ENCODE data around the gene PDGFRB. TPM values are rescaled to one million over a fixed set of nuclear protein-coding genes. Genes with fewer than 3 reads are reported as not detected.

Gene PDGFRB
- total RNA-seq, 1 experiment from 2014 or later: 0.63 TPM

GRCh38 chr5:150067405-150067960, 88.2 kb downstream of the PDGFRB start:
- intact Hi-C loops (cut with micrococcal nuclease): no loop called here
- CTCF ChIA-PET: interaction anchor here (0.5 to 1.1 kb wide), 2 partner anchors 63 to 140 kb away, joined by 4 to 5 read pairs; no protein-coding TSS in a partner anchor

GRCh38 chr5:150066901-150067396, 88.7 kb downstream of the PDGFRB start:
- Mint-ChIP-seq H3K36me3 (ENCODE audit: insufficient read depth, unreplicated experiment) (no peaks in the 10 kb centered on the region), H3K4me1 (ENCODE audit: insufficient read depth, unreplicated experiment) (peaks cover 15% of the 10 kb centered on the region), H3K27ac (ENCODE audit: low read depth, unreplicated experiment) (no peak overlapping the region), H3K9me3 (ENCODE audit: unreplicated experiment) (no peaks in the 10 kb centered on the region), H3K4me3 (ENCODE audit: unreplicated experiment) (no peak overlapping the region), H3K27me3 (ENCODE audit: insufficient read depth, unreplicated experiment) (no peaks in the 10 kb centered on the region)
- no peak for TF ChIP-seq CTCF (IDR thresholded peaks at IDR 0.05; ENCODE audit: unreplicated experiment)
- intact Hi-C loops (cut with micrococcal nuclease): no loop called here
- DNase-seq (ENCODE audit: unreplicated experiment): peak; percentile 56
- no TSS peak for BruUV-seq (replicated peaks)
- ChIA-PET POLR2A (no interaction called here), CTCF (interaction anchor here (0.7 to 1.1 kb wide), 2 partner anchors 64 to 154 kb away, joined by 3 to 5 read pairs; no protein-coding TSS in a partner anchor)

More at GRCh38 chr5:150067405-150067960, 88.2 kb downstream of the PDGFRB start:
- no peak for TF ChIP-seq CTCF (IDR thresholded peaks at IDR 0.05; ENCODE audit: unreplicated experiment)
- Mint-ChIP-seq H3K36me3 (ENCODE audit: insufficient read depth, unreplicated experiment) (no peaks in the 10 kb centered on the region), H3K4me3 (ENCODE audit: unreplicated experiment) (no peak overlapping the region), H3K27me3 (ENCODE audit: insufficient read depth, unreplicated experiment) (no peaks in the 10 kb centered on the region), H3K4me1 (ENCODE audit: insufficient read depth, unreplicated experiment) (peaks cover 15% of the 10 kb centered on the region), H3K9me3 (ENCODE audit: unreplicated experiment) (no peaks in the 10 kb centered on the region), H3K27ac (ENCODE audit: low read depth, unreplicated experiment) (no peak overlapping the region)
- no peak for DNase-seq (ENCODE audit: unreplicated experiment)
- POLR2A ChIA-PET: no interaction called here
- no TSS peak for BruUV-seq (replicated peaks)

DNA sequence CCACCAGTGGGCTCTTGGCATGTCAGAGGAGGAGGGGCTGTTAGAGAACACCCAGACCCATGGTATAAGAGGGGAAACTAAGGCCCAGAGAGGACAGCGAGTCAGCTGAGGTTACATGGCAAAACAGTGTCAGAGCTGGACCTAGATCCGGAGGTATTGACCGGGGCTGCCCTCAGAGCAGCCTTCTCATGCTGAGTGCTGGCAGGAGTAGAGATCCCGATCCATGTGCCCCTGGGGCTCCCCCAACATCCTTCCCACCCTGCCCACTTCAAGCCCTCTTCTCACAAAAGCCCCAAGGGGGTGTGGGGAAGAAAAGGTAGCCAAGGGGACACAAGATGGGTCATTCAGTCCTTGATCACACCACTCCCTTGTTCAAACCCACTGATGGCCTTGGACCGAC, 89.2 kb downstream of the PDGFRB start:
- DNase-seq (ENCODE audit: unreplicated experiment): no peak
- BruUV-seq (replicated peaks): no TSS peak
- ChIA-PET CTCF (interaction anchor here (0.6 to 1.1 kb wide), 4 partner anchors 11 to 154 kb away, joined by 3 to 5 read pairs (median 4); no protein-coding TSS in a partner anchor), POLR2A (interaction anchor here (0.8 to 1.0 kb wide), 2 partner anchors 22 to 27 kb away, joined by 3 read pairs; no protein-coding TSS in a partner anchor)
- H3K27ac Mint-ChIP-seq (ENCODE audit: low read depth, unreplicated experiment): no peak overlapping the region
- no peaks in the 10 kb centered on the region for H3K27me3 Mint-ChIP-seq (ENCODE audit: insufficient read depth, unreplicated experiment)
- H3K36me3 Mint-ChIP-seq (ENCODE audit: insufficient read depth, unreplicated experiment): no peaks in the 10 kb centered on the region
- H3K4me1 Mint-ChIP-seq (ENCODE audit: insufficient read depth, unreplicated experiment): peaks cover 15% of the 10 kb centered on the region
- intact Hi-C loops (cut with micrococcal nuclease): no loop called here
- no peak for TF ChIP-seq CTCF (IDR thresholded peaks at IDR 0.05; ENCODE audit: unreplicated experiment)
- H3K9me3 Mint-ChIP-seq (ENCODE audit: unreplicated experiment): no peaks in the 10 kb centered on the region
- H3K4me3 Mint-ChIP-seq (ENCODE audit: unreplicated experiment): no peak overlapping the region

GRCh38 chr5:150065886-150066285, 89.8 kb downstream of the PDGFRB start:
- intact Hi-C loops (cut with micrococcal nuclease): no loop called here
- no TSS peak for BruUV-seq (replicated peaks)
- Mint-ChIP-seq H3K27me3 (ENCODE audit: insufficient read depth, unreplicated experiment) (no peaks in the 10 kb centered on the region), H3K4me3 (ENCODE audit: unreplicated experiment) (no peak overlapping the region), H3K36me3 (ENCODE audit: insufficient read depth, unreplicated experiment) (no peaks in the 10 kb centered on the region), H3K9me3 (ENCODE audit: unreplicated experiment) (no peaks in the 10 kb centered on the region), H3K4me1 (ENCODE audit: insufficient read depth, unreplicated experiment) (peaks cover 15% of the 10 kb centered on the region), H3K27ac (ENCODE audit: low read depth, unreplicated experiment) (no peak overlapping the region)
- POLR2A ChIA-PET: interaction anchor here (0.6 to 1.0 kb wide), 3 partner anchors 17 to 28 kb away, joined by 3 read pairs; no protein-coding TSS in a partner anchor
- CTCF ChIA-PET: interaction anchor here (0.6 to 1.1 kb wide), 2 partner anchors 11 to 153 kb away, joined by 3 to 5 read pairs; no protein-coding TSS in a partner anchor
- no peak for DNase-seq (ENCODE audit: unreplicated experiment)
- no peak for TF ChIP-seq CTCF (IDR thresholded peaks at IDR 0.05; ENCODE audit: unreplicated experiment)

Measured in MCF 10A (cell line).